GM10248 (cell line): ENCODE results near the gene SFT2D3.

ENCODE experiments used
- CTCF ChIA-PET: fragments of 300-600 bp; sonication (Branson Sonifier 250); formaldehyde crosslinking; extraction: SDS; loops from one replicate; lab custom pipeline; 2021; ENCODE audit warnings: antibody characterized with exemption; lab: Yijun Ruan, JAX
- POLR2A ChIA-PET: fragments of 350-650 bp; sonication (Branson Sonifier 250); formaldehyde crosslinking; extraction: SDS; loops from one replicate; lab custom pipeline; 2020; ENCODE audit warnings: antibody characterized with exemption; lab: Yijun Ruan, JAX
- DNase-seq: peaks from one replicate; pipeline ENCODE4 v3.0.0; 2012; ENCODE audit errors: extremely low spot score
- CTCF ChIP-seq: IDR thresholded peaks from 2 replicates; pipeline ENCODE4 v1.5.1; 2012; ENCODE audit warnings: mild to moderate bottlenecking, low read depth; ENCODE audit errors: extremely low read depth, missing control alignments, control extremely low read depth

SFT2D3 gene

DNA sequence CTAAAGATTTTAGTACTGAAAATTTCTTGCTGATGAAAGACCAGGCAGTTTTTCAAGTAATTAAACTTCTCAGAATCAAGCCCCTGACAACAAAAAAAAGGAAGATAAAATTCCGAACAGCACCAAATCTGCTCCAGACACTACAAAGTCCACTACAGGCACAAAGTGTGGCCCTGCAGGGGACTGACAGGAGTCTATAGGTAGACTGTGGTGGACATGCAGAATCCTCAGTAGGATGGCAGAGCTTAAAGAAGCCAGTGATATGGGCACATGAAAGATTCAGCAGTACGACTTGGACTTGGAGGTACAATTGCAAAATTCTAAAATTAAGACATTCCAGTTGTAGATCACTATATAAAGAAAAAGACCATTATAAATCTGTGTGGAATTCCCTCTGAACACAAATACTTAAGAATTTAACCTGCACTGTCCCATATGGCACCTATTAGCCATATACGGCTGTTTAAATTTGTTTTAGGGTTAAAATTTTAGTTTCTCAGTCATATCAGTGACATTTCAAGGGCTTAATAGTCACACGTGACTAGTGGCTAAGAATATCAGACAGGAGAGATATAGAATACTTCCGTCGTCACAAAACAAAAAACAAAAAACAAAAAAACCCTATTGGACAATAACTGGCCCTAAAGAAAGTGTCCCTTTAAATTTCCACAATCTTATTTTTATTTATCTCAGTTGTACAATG, 32.0 kb downstream of the SFT2D3 start:
- POLR2A ChIA-PET = no interaction called here
- CTCF ChIA-PET = interaction anchor here (0.6 to 1.2 kb wide), 3 partner anchors 19 to 72 kb away, joined by 3 to 4 read pairs (median 3); no protein-coding TSS in a partner anchor
- no peak for TF ChIP-seq CTCF
- DNase-seq = no peak

DNA sequence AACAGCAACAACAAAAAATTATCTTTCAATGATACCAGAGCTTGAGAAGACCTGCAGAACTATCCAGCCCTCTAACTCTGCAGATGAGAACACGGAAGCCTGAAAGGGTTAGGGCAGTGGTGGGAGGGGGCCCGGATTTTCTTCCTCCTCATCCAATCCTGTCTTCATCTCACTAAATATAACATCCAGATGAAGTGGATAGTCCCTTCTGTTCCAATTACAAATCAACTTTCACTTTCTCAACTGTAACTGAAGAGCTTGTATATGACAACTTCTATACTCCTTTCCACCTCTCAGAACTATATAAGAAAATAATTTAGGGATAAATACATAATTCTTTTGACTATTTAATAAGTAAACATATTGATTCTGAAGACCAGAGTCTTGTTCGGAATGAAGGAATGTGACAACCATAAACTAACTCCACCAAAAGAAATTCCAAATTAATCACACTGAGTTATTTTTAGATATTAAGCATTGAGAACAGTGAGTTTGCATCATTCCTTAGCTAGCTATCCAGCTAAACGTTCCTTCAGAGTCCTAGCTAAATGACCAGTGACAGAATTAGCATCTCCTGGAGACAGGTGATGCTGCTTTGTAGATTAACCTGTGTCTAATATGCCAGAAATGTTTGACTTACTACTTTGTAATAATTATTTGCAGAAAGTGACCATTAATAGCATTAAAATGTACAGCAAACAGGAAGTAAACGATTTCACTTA, 32.7 kb downstream of the SFT2D3 start:
- POLR2A ChIA-PET = no interaction called here
- no peak for DNase-seq
- CTCF ChIA-PET = interaction anchor here (0.6 to 1.2 kb wide), 4 partner anchors 19 to 97 kb away, joined by 3 to 4 read pairs (median 3); no protein-coding TSS in a partner anchor
- TF ChIP-seq CTCF = no peak

DNA sequence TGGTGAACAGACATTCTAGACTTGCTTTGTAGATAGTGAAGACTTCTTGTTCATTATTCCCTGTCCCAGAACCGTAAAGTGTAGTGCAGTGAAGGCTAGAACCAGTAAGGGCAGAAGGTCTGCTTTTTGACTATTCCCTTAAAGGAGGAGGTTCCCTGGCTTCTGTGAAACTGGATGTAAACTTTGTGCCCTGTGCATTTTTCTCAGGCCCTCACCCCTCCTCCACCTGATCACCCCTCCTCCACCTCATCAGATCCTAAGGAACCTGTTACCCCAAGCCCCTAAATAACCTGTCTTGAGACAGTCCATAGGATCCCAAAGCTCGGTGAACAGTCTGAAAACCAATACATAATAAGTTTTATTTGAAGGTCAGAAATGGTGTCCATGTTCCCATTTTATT, 33.7 kb downstream of the SFT2D3 start:
- POLR2A ChIA-PET = no interaction called here
- TF ChIP-seq CTCF = no peak
- no peak for DNase-seq
- CTCF ChIA-PET = no interaction called here

GRCh38 chr2:127735537-127736399, 34.5 kb downstream of the SFT2D3 start:
- no peak for TF ChIP-seq CTCF
- DNase-seq = no peak
- CTCF ChIA-PET = no interaction called here
- POLR2A ChIA-PET = no interaction called here

DNA sequence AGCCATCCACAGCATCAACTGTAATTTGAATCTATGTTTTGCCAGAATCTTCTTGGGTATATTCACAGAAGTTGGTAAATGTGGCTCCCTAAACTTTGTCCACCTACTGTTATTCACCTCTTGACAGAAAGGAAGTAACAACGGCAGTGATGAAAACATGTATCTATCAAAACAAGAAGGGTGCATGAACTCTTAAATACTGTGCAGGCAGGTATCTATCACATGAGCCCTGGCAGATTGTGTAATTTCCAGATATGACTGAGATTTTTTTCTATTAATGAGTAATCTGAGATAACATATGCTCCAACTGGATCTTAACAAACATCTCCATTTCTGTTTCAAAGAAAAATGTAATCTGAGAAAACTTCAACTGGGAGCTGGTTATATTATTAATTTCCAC, 36.6 kb downstream of the SFT2D3 start:
- POLR2A ChIA-PET = no interaction called here
- CTCF ChIA-PET = interaction anchor here (1.3 kb wide), 1 partner anchor 14 kb away, joined by 3 read pairs; no protein-coding TSS in a partner anchor
- DNase-seq = no peak
- TF ChIP-seq CTCF = no peak

GRCh38 chr2:127739800-127740199, 38.5 kb downstream of the SFT2D3 start:
- CTCF ChIA-PET = interaction anchor here (0.6 to 0.7 kb wide), 2 partner anchors 10 to 14 kb away, joined by 3 read pairs; no protein-coding TSS in a partner anchor
- DNase-seq = no peak
- POLR2A ChIA-PET = no interaction called here
- TF ChIP-seq CTCF = no peak
